Activated naive CD4-positive, alpha-beta T cell treated with Interleukin-2 at 50 U/mL for 16 hours (primary cell): Measurements from ENCODE around the gene DNAJC17.

ENCODE experiments used
- DNase-seq: peaks from one replicate; pipeline ENCODE4 v3.0.0-alpha.2; 2020

The DNAJC17 gene

GRCh38 chr15:40723919-40724318 is 83.4 kb downstream of the DNAJC17 start:
- DNase-seq, result no peak

- DNase-seq, result no peak
Observed at GRCh38 chr15:40722934-40723333, 84.3 kb downstream of the DNAJC17 start.

GRCh38 chr15:40722354-40722753 is 84.9 kb downstream of the DNAJC17 start:
- DNase-seq, result no peak

- DNase-seq, result no peak
Observed at GRCh38 chr15:40721701-40722100, 85.6 kb downstream of the DNAJC17 start.

GRCh38 chr15:40716165-40716564 is 91.1 kb downstream of the DNAJC17 start:
- no peak for DNase-seq
